HG03066 (cell line): ENCODE measurements around the gene WAPL.
A peak's percentile ranks its signal among the peaks of the same experiment; 100 is the strongest.

Experiments
- ATAC-seq: cut with Tn5 transposase; IDR thresholded peaks from one replicate; pipeline ENCODE4 v1.9.1; 2021; ENCODE audit warnings: low read depth; ENCODE audit not compliant: unreplicated experiment

The WAPL gene

GRCh38 chr10:86480571-86480970, 41.0 kb downstream of the WAPL start:
- no peak for ATAC-seq

DNA sequence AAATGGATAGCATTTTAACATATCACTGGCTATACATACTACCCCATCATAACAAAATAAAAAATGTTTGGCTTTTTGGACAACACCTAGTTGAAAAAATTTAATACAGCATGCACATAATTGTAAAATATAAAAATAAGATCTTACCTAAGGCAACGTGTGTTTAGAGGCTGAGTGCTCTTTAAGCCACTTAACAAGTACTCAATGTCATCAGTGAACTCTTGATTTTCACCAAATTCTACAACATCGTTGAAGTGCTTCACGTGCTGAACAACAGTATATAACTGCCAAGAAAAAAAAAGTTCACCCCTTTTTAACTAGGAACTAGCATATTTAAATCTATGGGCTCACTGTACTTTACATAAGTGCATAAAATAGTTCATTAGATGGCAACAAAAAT, 49.5 kb downstream of the WAPL start:
- ATAC-seq = no peak

DNA sequence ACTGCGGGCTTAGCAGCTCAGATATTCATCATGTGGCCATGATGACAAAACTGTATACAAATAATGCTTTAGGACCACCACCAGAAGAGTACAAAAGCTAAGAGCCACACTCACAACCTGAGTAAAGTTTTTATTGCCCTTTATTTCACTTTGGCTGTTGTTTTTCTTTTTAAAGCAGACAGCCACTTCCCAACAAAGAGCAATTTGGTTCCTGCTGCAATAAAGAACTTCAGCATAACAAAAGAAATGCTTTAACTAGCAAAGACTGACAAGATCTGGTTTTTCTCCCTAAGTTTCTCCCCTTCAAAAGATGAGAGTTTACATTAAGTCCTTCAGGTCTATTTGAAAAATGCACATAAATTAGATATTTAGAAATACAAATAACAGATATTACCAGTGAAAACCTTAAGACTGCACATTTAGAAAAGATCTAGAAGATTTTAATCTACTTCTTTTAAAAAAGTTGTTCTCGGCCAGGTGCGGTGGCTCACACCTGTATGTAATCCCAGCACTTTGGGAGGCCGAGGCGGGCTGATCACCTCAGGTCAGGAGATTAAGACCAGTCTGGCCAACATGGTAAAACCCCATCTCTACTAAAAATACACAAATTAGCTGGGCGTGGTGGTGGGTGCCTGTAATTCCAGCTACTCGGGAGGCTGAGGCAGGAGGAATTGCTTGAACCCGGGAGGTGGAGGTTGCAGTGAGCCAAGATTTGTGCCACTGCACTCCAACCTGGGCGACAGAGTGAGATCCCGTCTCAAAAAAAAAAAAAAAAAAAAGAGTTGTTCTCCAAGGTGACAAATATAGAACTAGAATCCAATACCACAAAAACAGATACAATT, 59.4 kb downstream of the WAPL start:
- no peak for ATAC-seq

DNA sequence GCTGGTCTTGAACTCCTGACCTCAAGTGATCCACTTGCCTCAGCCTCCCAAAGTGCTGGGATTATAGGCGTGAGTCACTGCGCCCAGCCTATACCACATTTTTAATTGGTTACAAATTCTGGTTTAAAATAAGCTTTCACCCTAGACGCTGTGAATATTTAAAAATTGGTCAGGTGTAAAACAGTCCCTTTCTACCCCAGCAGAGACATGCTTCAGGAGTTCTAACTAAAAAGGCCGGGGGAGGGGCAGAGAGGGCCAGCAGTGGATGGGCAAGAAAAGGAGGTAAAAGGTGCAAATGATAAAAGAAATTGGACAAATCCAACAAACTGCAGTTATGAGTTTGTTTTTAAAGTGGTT, 70.0 kb downstream of the WAPL start:
- ATAC-seq = peak; percentile 61

DNA sequence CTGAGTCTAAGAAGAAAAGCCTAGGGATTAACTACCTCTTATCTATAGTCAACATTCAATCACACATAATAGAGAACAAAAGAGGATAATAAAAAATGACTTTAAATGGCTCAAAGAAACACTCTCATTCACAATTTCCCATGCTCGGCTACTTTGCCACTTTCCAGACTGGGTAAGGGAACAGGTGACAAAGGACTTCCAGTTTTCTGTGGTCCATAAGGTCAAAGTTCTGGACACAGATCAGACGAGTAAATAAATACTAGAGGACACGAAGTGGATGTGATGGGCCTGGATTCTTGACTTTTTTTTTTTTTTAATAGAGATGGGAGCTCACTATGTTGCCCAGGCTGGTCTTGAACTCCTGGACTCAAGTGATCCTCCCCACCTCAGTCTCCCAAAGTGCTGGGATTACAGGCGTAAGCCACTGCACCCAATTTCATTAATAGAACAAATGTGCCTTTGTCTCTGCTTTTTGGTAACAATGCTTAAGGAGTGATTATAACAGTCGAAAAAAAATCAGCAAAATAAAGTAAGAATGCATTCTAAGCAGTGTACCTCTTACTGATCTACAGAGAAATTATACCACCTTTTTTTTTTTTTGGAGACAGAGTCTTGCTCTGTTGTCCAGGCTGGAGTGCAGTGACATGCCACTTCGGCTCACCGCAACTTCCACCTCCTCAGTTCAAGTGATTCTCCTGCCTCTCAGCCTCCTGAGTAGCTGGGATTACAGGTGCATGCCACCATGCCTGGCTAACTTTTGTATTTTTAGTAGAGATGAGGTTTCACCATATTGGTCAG, 70.6 kb downstream of the WAPL start:
- ATAC-seq = no peak

GRCh38 chr10:86449926-86450558, 71.5 kb downstream of the WAPL start:
- no peak for ATAC-seq

DNA sequence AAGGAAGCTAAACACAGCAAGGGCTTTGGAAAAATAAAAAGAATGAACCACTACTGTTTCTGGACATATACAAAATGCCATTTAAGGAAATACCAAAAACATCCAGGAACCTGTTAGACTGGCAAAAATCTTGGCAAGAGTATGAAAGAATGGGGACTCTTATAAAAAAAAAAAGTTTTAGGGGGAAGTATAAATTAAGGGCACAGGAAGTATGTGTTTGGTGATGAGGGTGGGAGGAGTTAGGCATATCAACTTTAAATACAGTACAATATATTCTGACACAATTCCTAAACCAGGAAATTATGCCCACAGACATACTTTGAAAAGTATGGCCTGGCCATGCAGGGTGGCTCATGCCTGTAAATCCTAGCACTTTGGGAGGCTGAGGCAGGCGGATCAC, 74.2 kb downstream of the WAPL start:
- ATAC-seq = no peak

DNA sequence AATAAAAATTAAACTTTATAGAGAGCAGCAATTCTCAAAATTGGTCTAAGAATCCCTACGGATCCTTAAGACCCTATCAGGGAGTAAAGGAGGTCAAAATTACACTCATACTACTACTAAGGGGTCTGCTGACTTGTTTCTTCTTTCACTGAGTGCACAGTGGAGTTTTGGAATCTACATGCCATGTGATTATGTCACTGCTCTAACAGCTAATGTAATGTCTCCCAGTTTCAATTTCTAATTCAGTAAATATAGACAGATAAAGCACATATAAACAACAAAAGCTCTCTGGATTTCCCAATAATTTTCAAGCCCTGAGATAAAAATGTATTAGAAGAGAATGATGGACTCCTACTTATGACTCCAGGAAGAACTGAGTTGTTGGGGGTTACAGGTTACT, 74.6 kb downstream of the WAPL start:
- no peak for ATAC-seq

DNA sequence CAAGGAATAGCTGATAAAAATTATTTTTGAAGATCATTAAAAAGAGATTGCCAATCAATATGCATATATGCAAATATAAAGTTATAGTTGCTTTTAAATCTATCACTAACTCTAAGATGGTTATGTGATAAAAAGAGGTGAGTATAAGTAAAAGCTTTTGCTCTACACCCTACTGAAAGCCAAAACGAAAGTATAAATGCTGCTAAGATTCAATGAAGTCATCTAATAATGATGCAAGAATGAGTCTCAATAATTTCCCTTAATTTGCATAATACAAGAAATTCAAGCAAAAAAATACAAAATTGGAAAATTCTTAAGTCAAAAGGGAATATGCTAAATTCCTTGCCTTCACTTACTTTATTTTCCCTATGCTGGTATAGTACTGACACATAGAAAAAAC, 75.2 kb downstream of the WAPL start:
- no peak for ATAC-seq

- ATAC-seq = no peak
Measured at GRCh38 chr10:86443936-86444335, 77.7 kb downstream of the WAPL start.

DNA sequence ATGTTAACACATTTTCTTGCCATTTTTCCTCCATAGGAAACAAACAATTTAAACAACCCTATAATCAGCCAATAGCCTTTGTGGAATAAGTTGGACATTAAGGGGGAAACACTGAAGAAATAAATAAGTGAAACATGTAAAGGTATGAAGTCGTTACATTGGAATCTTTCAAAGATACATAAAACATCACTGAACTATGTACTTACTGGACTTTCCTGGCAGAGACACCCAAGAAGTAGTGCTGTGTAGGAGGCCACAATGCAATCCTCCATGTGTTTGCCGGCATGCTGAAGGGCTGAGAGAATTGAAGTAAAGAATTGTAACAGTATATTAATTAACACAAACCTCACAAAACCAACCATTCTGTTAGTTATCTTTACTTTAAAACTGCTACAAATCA, 78.5 kb downstream of the WAPL start:
- no peak for ATAC-seq

DNA sequence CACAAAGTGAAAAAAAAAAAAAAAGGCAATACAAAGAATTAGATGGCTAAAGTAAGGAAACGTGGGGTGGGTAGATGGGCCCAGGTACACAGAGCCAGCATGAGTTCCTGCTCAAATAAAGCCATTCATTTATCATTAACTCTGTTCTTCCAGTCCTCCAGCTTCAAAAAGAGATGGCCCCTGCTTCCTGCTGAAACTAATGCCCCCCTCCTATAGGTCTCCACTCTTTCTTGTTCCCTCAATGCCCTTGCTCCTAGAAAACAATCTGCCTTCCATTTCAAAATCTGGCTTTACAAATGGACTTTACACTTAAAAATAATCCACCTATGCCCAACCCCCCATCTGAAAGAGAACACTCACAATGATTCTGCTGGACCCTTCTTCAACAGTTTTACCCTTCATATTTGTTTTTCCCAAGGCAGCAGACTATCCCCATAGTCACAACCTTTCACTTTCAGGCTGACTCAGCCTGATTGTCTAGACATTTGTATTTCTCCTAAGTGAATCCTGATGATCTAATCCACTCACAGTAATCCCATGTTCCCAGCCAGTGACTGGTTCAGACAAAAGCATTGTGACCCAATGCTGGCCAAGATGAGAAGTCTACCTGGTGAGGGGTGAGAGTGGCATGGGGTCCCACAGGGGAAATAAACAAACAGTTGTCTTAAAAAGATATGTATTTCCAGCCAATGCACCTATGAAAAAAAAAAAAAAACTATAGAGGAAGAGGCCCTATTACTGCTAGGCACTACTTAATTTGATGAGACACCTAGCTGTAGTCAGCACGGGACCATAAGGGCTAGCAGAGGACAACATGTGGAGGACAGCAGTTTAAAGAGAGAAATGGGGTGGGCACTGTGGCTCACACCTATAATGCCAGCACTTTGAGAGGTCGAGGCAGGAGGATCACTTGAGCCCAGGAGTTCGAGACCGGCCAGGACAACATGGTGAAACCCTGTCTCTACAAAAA, 80.4 kb downstream of the WAPL start:
- ATAC-seq = no peak

DNA sequence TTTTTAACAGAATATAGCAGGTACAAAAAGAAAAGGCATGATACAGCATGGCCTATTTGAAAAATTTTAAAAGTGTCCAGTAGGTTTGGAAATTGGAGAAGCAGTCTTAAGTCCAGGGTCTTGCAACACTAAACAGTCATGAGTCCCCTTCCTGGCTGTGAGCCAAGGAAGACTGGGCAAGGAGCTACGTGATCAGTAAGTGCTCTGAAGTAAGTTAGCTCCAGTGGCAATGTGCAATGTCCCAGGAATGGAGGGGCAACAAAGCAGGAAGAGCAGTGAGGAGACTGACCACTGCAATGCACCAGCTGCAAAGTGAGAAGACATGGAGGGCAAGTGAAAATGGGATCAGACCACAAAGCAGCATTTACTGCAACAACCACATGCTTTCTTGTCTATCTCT, 82.0 kb downstream of the WAPL start:
- no peak for ATAC-seq

DNA sequence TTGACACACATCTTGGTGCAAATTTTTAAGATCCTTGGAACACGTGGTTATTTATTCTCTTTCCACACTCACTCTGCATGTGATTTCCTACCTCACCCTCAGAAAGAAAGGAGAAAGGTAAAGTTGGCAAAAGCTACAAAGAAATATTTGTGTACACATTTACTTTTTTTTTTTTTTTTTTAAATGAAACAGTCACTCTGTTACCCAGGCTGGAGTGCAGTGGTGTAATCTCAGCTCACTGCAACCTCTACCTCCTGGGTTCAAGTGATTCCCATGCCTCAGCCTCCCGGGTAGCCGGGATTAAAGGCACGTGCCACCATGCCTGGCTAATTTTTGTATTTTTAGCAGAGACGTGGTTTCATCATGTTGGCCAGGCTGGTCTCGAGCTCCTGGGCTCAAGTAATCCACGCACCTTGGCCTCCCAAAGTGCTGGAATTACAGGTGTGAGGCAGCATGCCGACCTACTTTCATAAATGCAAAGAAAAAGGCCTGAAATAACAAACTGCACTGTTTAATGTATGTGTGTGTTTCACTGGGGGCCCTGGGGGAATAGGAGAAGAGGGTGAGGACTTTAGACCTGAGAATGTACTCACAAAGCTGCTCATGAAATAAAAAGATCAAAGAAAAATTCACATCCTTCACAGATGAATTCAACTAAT, 83.4 kb downstream of the WAPL start:
- ATAC-seq = no peak

- ATAC-seq = no peak
Measured at GRCh38 chr10:86437447-86437846, 84.1 kb downstream of the WAPL start.

- ATAC-seq = no peak
Measured at GRCh38 chr10:86436963-86437362, 84.6 kb downstream of the WAPL start.

DNA sequence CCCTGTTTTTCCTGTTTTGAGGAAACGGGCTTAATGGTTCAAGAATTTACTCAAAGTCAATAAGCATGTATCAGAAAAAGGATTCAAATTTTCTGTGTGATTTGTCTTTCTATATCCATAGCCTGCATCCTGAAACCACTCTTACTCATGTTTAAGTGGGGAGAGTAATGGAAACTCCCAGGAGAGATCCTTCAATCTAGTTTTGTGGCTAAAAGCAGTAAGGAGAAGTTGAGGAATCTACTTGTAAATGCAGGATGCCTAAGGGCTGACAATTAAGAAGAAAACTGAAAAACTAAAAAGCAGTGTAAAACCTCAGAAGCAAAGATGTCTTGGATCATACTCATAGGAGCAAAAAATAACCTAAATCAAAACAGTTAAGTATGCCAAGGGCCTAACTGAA, 86.9 kb downstream of the WAPL start:
- no peak for ATAC-seq

- ATAC-seq = no peak
Measured at GRCh38 chr10:86423739-86424138, 97.9 kb downstream of the WAPL start.

DNA sequence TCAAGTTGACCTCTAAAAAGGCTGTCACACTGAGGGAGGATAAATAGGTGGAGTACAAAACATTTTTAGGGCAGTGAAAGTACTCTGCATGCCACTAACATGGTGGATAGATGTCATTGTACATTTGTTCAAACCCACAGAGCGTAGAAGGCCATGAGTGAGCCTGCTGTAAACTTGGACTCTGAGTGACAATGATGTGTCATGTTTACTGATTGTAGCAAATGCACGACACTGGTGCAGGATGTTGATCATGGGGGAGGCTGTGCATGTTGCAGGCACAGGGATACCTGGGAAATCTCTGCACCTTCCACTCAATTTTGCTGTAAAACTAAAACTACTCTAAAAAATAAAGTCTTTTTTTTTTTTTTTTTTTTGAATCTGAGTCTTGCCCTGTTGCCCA, 102.5 kb downstream of the WAPL start:
- no peak for ATAC-seq

GRCh38 chr10:86415583-86415982, 106.0 kb downstream of the WAPL start:
- ATAC-seq = no peak
